ENCODE results near the gene KCNK5. TPM values are rescaled to one million over a fixed set of nuclear protein-coding genes. Genes with fewer than 3 reads are reported as not detected.

KCNK5 gene
- total RNA-seq, 4 donors from 2014 or later: 0.07 to 0.22 (median 0.20) TPM; not detected in 1

GRCh38 chr6:39223061-39223460 lies 6.2 kb downstream of the KCNK5 start:
- Histone ChIP-seq H3K4me3 (no peak overlapping the region), H3K9me3 (no peaks in the 10 kb centered on the region), H3K4me1 (no peaks in the 10 kb centered on the region), H3K27me3 (peaks cover 11 to 16% (median 15%) of the 10 kb centered on the region in 3 donors), H3K27ac (no peak overlapping the region), H3K36me3 (no peaks in the 10 kb centered on the region)
- no peak for TF ChIP-seq POLR2A (IDR thresholded peaks at IDR 0.05)
- TF ChIP-seq, protein P1, sequence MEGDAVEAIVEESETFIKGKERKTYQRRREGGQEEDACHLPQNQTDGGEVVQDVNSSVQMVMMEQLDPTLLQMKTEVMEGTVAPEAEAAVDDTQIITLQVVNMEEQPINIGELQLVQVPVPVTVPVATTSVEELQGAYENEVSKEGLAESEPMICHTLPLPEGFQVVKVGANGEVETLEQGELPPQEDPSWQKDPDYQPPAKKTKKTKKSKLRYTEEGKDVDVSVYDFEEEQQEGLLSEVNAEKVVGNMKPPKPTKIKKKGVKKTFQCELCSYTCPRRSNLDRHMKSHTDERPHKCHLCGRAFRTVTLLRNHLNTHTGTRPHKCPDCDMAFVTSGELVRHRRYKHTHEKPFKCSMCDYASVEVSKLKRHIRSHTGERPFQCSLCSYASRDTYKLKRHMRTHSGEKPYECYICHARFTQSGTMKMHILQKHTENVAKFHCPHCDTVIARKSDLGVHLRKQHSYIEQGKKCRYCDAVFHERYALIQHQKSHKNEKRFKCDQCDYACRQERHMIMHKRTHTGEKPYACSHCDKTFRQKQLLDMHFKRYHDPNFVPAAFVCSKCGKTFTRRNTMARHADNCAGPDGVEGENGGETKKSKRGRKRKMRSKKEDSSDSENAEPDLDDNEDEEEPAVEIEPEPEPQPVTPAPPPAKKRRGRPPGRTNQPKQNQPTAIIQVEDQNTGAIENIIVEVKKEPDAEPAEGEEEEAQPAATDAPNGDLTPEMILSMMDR (IDR thresholded peaks at IDR 0.05 in 4 of 5, conservative IDR thresholded peaks at IDR 0.05 in 1 of 5): no peak
- in situ Hi-C loops (cut with MboI; ENCODE audit: low sequenced_read_pairs in 4 of 4) (no loop called here), intact Hi-C loops (cut with DNase I; ENCODE audit: low total_unique reads) (no loop called here)
- ATAC-seq: no peak
- DNase-seq: no peak

DNA sequence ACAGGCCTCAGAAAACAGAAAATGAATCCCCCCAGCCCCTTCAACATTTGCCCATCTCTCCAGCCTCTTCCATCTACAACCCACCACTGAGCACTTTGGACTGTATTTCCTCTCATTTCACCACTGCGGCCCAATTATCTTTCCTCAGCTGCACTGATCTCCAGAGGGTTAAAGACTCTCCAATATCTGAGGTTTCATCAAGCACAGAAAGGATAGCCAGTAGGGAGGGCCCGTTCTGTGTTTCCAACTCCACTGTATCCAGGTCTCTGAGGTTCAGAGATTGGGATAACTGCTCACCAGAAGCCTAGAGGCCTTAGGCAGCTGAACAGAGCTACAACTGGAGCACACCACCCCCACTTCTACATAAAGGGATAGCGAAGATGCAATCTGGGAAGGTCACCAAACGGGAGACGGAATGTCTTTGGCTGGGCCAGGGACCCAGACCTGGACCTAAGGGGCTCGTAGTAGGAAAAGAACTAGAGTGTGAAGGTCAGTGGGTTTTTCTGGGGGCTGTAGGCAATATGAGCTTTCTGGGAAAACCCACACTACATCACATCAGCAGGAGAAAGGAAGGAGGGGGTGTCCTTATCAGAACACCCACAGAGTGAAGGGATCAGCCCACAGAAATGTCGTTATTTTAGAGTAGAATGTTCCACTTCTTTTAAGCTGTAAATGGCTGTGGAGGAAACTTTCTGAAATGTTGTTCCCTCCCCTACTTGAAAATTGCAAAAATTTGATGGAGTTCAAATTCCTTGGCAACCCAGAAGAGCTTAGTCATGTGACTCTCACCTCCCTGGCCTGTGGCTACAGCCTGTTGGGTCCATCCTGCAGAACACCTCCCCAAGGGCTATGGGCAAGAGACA lies 7.3 kb downstream of the KCNK5 start:
- Histone ChIP-seq H3K27me3 (peaks cover 4 to 6% (median 5%) of the 10 kb centered on the region in 3 donors), H3K9me3 (no peaks in the 10 kb centered on the region), H3K4me1 (no peaks in the 10 kb centered on the region), H3K36me3 (no peaks in the 10 kb centered on the region), H3K4me3 (no peak overlapping the region), H3K27ac (no peak overlapping the region)
- no peak for ATAC-seq
- in situ Hi-C loops (cut with MboI; ENCODE audit: low sequenced_read_pairs in 4 of 4) (no loop called here), intact Hi-C loops (cut with DNase I; ENCODE audit: low total_unique reads) (no loop called here)
- no peak for TF ChIP-seq POLR2A (IDR thresholded peaks at IDR 0.05)
- TF ChIP-seq, protein P1 (IDR thresholded peaks at IDR 0.05 in 4 of 5, conservative IDR thresholded peaks at IDR 0.05 in 1 of 5): no peak
- DNase-seq: no peak

DNA sequence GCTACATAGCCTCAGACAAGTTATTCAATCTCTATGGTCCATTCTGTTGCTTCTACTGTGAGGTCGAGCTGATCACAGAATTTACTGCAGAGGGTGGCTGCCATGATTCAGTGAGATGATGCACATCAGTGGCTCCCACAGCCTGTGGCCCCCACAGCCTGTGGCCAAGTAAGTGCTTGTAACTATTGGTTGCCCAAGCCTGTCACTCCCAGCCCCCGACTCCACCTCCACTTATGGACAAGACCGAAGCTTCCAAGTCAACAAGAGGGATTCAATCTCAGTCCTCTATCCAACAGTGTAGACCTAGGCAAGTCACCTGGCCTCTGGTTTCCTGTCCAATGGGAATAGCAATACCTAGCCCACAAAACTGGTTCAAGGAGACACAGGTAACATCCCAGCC lies 8.2 kb downstream of the KCNK5 start:
- Histone ChIP-seq H3K27ac (no peak overlapping the region), H3K27me3 (peaks cover 0 to 2% (median 0%) of the 10 kb centered on the region in 3 donors), H3K4me3 (no peak overlapping the region), H3K4me1 (no peaks in the 10 kb centered on the region), H3K9me3 (no peaks in the 10 kb centered on the region), H3K36me3 (no peaks in the 10 kb centered on the region)
- intact Hi-C loops (cut with DNase I; ENCODE audit: low total_unique reads) (no loop called here), in situ Hi-C loops (cut with MboI; ENCODE audit: low sequenced_read_pairs in 4 of 4) (no loop called here)
- ATAC-seq (no peak), DNase-seq (no peak)
- TF ChIP-seq POLR2A (IDR thresholded peaks at IDR 0.05): no peak
- TF ChIP-seq, protein P1 (IDR thresholded peaks at IDR 0.05 in 4 of 5, conservative IDR thresholded peaks at IDR 0.05 in 1 of 5): no peak

- Histone ChIP-seq H3K27ac (no peak overlapping the region), H3K4me3 (no peak overlapping the region), H3K4me1 (no peaks in the 10 kb centered on the region), H3K36me3 (no peaks in the 10 kb centered on the region), H3K9me3 (no peaks in the 10 kb centered on the region), H3K27me3 (no peaks in the 10 kb centered on the region)
- in situ Hi-C loops (cut with MboI; ENCODE audit: low sequenced_read_pairs in 4 of 4): no loop called here
- TF ChIP-seq POLR2A (IDR thresholded peaks at IDR 0.05): no peak
- TF ChIP-seq, protein P1 (IDR thresholded peaks at IDR 0.05 in 4 of 5, conservative IDR thresholded peaks at IDR 0.05 in 1 of 5): no peak
- intact Hi-C loops (cut with DNase I; ENCODE audit: low total_unique reads): no loop called here
- DNase-seq (no peak), ATAC-seq (no peak)
These were observed 10.3 kb downstream of the KCNK5 start for GRCh38 chr6:39218868-39219567.

Measured in gastrocnemius medialis (tissue), 4 donors.